HepG2 (cell line): ENCODE results near the gene TMUB1. TPM values are rescaled to one million over a fixed set of nuclear protein-coding genes. Genes with fewer than 3 reads are reported as not detected.
A peak's percentile ranks its signal among the peaks of the same experiment; 100 is the strongest.

ENCODE experiments used
- CHCHD3 ChIP-seq: sonication (generic); formaldehyde crosslinking; IDR thresholded peaks from 2 replicates; pipeline ENCODE4 v1.8.0; 2022; ENCODE audit warnings: mild to moderate bottlenecking, missing genetic modification reagents, moderate library complexity
- ETV5 ChIP-seq: IDR thresholded peaks from 2 replicates; pipeline ENCODE4 v1.6.1; 2018; ENCODE audit warnings: missing biosample characterization, missing genetic modification reagents, inconsistent platforms, borderline replicate concordance
- GATAD1 ChIP-seq: IDR thresholded peaks from 2 replicates; pipeline ENCODE4 v1.6.1; 2016; ENCODE audit warnings: missing genetic modification reagents, missing compliant biosample characterization
- KDM4B ChIP-seq: sonication (generic); formaldehyde crosslinking; IDR thresholded peaks from 2 replicates; pipeline ENCODE4 v1.4.0; 2020; ENCODE audit warnings: missing genetic modification reagents
- NFRKB ChIP-seq: fragments of 450-650 bp; IDR thresholded peaks from 2 replicates; pipeline ENCODE4 v1.6.1; 2017
- NR2F1 ChIP-seq, 2 experiments: fragments of 450-650 bp in 1 of 2; formaldehyde crosslinking in 1 of 2; IDR thresholded peaks; 2 replicates each; pipeline versions ENCODE4 v1.5.0 to v1.6.1; 2016 to 2020; ENCODE audit warnings: mild to moderate bottlenecking in 1 of 2, missing compliant biosample characterization in 1 of 2, missing genetic modification reagents in 1 of 2, moderate library complexity in 1 of 2
- SIX1 ChIP-seq: sonication (generic); formaldehyde crosslinking; IDR thresholded peaks from 2 replicates; pipeline ENCODE4 v1.4.0; 2020; ENCODE audit warnings: missing genetic modification reagents, borderline replicate concordance
- SMAD9 ChIP-seq: sonication (generic); formaldehyde crosslinking; IDR thresholded peaks from 2 replicates; pipeline ENCODE4 v1.5.1; 2020; ENCODE audit warnings: mild to moderate bottlenecking, missing genetic modification reagents
- ZBTB7A ChIP-seq: sonication (generic); formaldehyde crosslinking; IDR thresholded peaks from 2 replicates; pipeline ENCODE4 v1.8.0; 2022; ENCODE audit warnings: mild to moderate bottlenecking, missing genetic modification reagents
- ZNF20 ChIP-seq: sonication (generic); formaldehyde crosslinking; IDR thresholded peaks from 2 replicates; pipeline ENCODE4 v1.4.0; 2020; ENCODE audit warnings: mild to moderate bottlenecking, moderate library complexity, missing genetic modification reagents
- ZNF333 ChIP-seq: sonication (generic); formaldehyde crosslinking; IDR thresholded peaks from 2 replicates; pipeline ENCODE4 v1.4.0; 2020; ENCODE audit warnings: mild to moderate bottlenecking, missing genetic modification reagents, borderline replicate concordance
- ZNF350 ChIP-seq: sonication (generic); formaldehyde crosslinking; IDR thresholded peaks from 2 replicates; pipeline ENCODE4 v1.4.0; 2020; ENCODE audit warnings: mild to moderate bottlenecking, low read depth, missing genetic modification reagents, borderline replicate concordance
- ZNF431 ChIP-seq: sonication (generic); formaldehyde crosslinking; IDR thresholded peaks from 2 replicates; pipeline ENCODE4 v1.9.0; 2022; ENCODE audit warnings: missing genetic modification reagents, low read depth, mild to moderate bottlenecking, borderline replicate concordance
- ZNF460 ChIP-seq: sonication (generic); formaldehyde crosslinking; IDR thresholded peaks from 2 replicates; pipeline ENCODE4 v1.5.1; 2020; ENCODE audit warnings: missing genetic modification reagents, mild to moderate bottlenecking, borderline replicate concordance
- ZNF552 ChIP-seq: sonication (generic); formaldehyde crosslinking; IDR thresholded peaks from 2 replicates; pipeline ENCODE4 v1.9.0; 2022; ENCODE audit warnings: missing genetic modification reagents, mild to moderate bottlenecking, borderline replicate concordance
- ZNF607 ChIP-seq: sonication (generic); formaldehyde crosslinking; IDR thresholded peaks from 2 replicates; pipeline ENCODE4 v1.5.1; 2020; ENCODE audit warnings: missing genetic modification reagents, mild to moderate bottlenecking, borderline replicate concordance
- ZNF703 ChIP-seq: sonication (generic); formaldehyde crosslinking; IDR thresholded peaks from 2 replicates; pipeline ENCODE4 v1.5.1; 2020; ENCODE audit warnings: missing genetic modification reagents, mild to moderate bottlenecking, moderate library complexity, borderline replicate concordance
- ZNF790 ChIP-seq: sonication (generic); formaldehyde crosslinking; IDR thresholded peaks from 2 replicates; pipeline ENCODE4 v1.8.0; 2022; ENCODE audit warnings: missing genetic modification reagents, mild to moderate bottlenecking, borderline replicate concordance
- ZNF792 ChIP-seq: IDR thresholded peaks from 2 replicates; pipeline ENCODE4 v1.6.1; 2016
- ZNF883 ChIP-seq: sonication (generic); formaldehyde crosslinking; IDR thresholded peaks from 2 replicates; pipeline ENCODE4 v1.5.1; 2020; ENCODE audit warnings: mild to moderate bottlenecking, missing genetic modification reagents; ENCODE audit errors: not compliant biosample characterization
- ZSCAN9 ChIP-seq: IDR thresholded peaks from 2 replicates; pipeline ENCODE4 v1.6.1; 2016; ENCODE audit warnings: borderline replicate concordance
- polyA plus RNA-seq, 8 experiments: library from polyadenylated mRNA; depleted of rRNA in 3 of 8; stranded (reverse) in 7 of 8; unstranded in 1 of 8; fragments of >200 nt; fragmentation: Illumina TruSeq in 4 of 8; extraction: Trizol in 4 of 8; gene quantifications; 2 replicates each; pipeline versions ENCODE4 v1.2.1 to v1.2.3, GENCODE V29; 2011 to 2016; ENCODE audit warnings: low read depth in 4 of 8, missing spikeins in 1 of 8, mixed read lengths in 1 of 8; ENCODE audit not compliant: insufficient read depth in 1 of 8
- total RNA-seq, 5 experiments: library from RNA; depleted of rRNA; stranded (reverse); fragments of >200 nt; fragmentation: Illumina TruSeq; extraction: Trizol; gene quantifications; 2 replicates each; pipeline ENCODE4 v1.2.3, GENCODE V29; 2016; ENCODE audit warnings: low read depth in 1 of 5
- TF ChIP-seq, protein P1 (sequence below): sonication (generic); formaldehyde crosslinking; IDR thresholded peaks from 2 replicates; pipeline ENCODE4 v1.4.0; 2020; ENCODE audit warnings: missing genetic modification reagents
- TF ChIP-seq, protein P2 (sequence below): sonication (generic); formaldehyde crosslinking; IDR thresholded peaks from 2 replicates; pipeline ENCODE4 v1.8.1; 2023; ENCODE audit warnings: mild to moderate bottlenecking, missing genetic modification reagents, borderline replicate concordance
- TF ChIP-seq, protein P3 (sequence below): sonication (generic); formaldehyde crosslinking; IDR thresholded peaks from 2 replicates; pipeline ENCODE4 v1.4.0; 2020; ENCODE audit warnings: missing genetic modification reagents, borderline replicate concordance

TMUB1 gene
- total and polyA plus RNA-seq, 2 of the 13 experiments (the other 11 are each of a cell fraction or from before 2014, with no cell fraction given), result 44.8 to 51.6 TPM

DNA sequence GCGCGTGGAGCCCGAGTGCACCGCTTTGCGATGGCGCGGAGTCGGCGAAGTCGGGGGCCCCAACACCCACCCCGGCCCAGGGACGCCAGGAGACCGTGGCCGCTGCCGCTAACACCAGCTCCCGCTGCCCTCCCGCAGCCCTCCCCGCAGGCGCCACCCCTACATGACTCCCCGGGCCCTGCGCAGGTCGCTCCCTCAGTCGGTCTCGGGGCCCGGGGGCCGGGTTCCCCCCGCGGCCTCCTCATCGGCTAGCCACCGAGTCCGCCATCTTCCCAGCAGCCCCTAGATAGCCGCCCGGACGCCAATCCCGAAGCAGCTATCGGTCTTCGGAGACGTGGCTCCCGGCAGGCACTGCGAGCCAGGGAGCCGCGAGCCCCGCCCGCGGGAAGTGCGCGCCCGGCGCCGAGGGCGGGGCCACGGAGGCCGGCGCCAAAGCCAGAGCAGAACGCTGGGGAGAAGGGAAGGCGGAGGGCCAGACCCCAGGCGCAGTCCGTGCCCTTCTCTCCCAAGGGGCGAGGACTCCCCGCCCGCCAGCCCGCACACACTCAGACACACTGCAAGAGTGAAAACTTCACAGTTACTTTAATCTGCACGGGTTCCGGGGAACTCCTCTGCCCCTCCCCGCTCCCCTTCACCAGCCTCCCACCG, 2.6 kb downstream of the TMUB1 start, which contains the start of gene FASTK (continued):
- TF ChIP-seq ZNF552 (no peak; the same call in 1 of the 2 replicates), NFRKB (no peak), ZNF703 (no peak), SMAD9 (CRISPR knock-in tag) (no peak), ZSCAN9 (CRISPR knock-in tag) (peak; percentile 4; the same call in 1 of the 2 replicates), ZNF460 (CRISPR knock-in tag) (no peak), KDM4B (CRISPR knock-in tag) (no peak), GATAD1 (peak; percentile 93), SIX1 (CRISPR knock-in tag) (no peak), ZNF333 (peak; percentile 89; the same call in 1 of the 2 replicates), NR2F1 (CRISPR knock-in tag; IDR thresholded peaks at IDR 0.05) (no peak), CHCHD3 (no peak), ZNF792 (CRISPR knock-in tag) (peak; percentile 50; the same call in 1 of the 2 replicates), ZNF431 (CRISPR knock-in tag) (0 out of 2 replicates have a peak, but pooled peaks have one; percentile 61), ZNF790 (CRISPR knock-in tag) (peak; percentile 95; the same call in 1 of the 2 replicates), ZBTB7A (CRISPR knock-in tag) (no peak), ZNF607 (peak; percentile 82; the same call in 1 of the 2 replicates), ZNF350 (peak; percentile 62; the same call in 1 of the 2 replicates), ZNF20 (CRISPR knock-in tag) (0 out of 2 replicates have a peak, but pooled peaks have one; percentile 31), ETV5 (CRISPR knock-in tag) (no peak), ZNF883 (CRISPR knock-in tag) (no peak)
- TF ChIP-seq, protein P1, sequence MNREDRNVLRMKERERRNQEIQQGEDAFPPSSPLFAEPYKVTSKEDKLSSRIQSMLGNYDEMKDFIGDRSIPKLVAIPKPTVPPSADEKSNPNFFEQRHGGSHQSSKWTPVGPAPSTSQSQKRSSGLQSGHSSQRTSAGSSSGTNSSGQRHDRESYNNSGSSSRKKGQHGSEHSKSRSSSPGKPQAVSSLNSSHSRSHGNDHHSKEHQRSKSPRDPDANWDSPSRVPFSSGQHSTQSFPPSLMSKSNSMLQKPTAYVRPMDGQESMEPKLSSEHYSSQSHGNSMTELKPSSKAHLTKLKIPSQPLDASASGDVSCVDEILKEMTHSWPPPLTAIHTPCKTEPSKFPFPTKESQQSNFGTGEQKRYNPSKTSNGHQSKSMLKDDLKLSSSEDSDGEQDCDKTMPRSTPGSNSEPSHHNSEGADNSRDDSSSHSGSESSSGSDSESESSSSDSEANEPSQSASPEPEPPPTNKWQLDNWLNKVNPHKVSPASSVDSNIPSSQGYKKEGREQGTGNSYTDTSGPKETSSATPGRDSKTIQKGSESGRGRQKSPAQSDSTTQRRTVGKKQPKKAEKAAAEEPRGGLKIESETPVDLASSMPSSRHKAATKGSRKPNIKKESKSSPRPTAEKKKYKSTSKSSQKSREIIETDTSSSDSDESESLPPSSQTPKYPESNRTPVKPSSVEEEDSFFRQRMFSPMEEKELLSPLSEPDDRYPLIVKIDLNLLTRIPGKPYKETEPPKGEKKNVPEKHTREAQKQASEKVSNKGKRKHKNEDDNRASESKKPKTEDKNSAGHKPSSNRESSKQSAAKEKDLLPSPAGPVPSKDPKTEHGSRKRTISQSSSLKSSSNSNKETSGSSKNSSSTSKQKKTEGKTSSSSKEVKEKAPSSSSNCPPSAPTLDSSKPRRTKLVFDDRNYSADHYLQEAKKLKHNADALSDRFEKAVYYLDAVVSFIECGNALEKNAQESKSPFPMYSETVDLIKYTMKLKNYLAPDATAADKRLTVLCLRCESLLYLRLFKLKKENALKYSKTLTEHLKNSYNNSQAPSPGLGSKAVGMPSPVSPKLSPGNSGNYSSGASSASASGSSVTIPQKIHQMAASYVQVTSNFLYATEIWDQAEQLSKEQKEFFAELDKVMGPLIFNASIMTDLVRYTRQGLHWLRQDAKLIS (CRISPR knock-in tag), result no peak; the same call in 1 of the 2 replicates
- TF ChIP-seq, protein P2, sequence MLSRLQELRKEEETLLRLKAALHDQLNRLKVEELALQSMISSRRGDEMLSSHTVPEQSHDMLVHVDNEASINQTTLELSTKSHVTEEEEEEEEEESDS (CRISPR knock-in tag), result peak; percentile 84; the same call in 1 of the 2 replicates
- TF ChIP-seq, protein P3, sequence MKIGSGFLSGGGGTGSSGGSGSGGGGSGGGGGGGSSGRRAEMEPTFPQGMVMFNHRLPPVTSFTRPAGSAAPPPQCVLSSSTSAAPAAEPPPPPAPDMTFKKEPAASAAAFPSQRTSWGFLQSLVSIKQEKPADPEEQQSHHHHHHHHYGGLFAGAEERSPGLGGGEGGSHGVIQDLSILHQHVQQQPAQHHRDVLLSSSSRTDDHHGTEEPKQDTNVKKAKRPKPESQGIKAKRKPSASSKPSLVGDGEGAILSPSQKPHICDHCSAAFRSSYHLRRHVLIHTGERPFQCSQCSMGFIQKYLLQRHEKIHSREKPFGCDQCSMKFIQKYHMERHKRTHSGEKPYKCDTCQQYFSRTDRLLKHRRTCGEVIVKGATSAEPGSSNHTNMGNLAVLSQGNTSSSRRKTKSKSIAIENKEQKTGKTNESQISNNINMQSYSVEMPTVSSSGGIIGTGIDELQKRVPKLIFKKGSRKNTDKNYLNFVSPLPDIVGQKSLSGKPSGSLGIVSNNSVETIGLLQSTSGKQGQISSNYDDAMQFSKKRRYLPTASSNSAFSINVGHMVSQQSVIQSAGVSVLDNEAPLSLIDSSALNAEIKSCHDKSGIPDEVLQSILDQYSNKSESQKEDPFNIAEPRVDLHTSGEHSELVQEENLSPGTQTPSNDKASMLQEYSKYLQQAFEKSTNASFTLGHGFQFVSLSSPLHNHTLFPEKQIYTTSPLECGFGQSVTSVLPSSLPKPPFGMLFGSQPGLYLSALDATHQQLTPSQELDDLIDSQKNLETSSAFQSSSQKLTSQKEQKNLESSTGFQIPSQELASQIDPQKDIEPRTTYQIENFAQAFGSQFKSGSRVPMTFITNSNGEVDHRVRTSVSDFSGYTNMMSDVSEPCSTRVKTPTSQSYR (CRISPR knock-in tag), result no peak
